WERI-Rb-1 (cell line): ENCODE results near the gene MESP1.

ENCODE experiments used
- DNase-seq: peaks from one replicate; pipeline ENCODE4 v3.0.0-alpha.2; 2020
- H3K27ac ChIP-seq: fragments of 250-450 bp; sonication (Bioruptor Pico); 2 replicates; pipeline ENCODE4 v1.5.1; 2020; ENCODE audit warnings: mild to moderate bottlenecking, moderate library complexity
- H3K27me3 ChIP-seq: fragments of 250-450 bp; sonication (Bioruptor Pico); 2 replicates; pipeline ENCODE4 v1.5.1; 2021; ENCODE audit warnings: mild to moderate bottlenecking, low read depth, moderate library complexity; ENCODE audit not compliant: insufficient read depth, severe bottlenecking
- H3K36me3 ChIP-seq: fragments of 250-450 bp; sonication (Bioruptor Pico); 2 replicates; pipeline ENCODE4 v1.5.1; 2020; ENCODE audit warnings: mild to moderate bottlenecking, moderate library complexity
- H3K4me3 ChIP-seq: 2 replicates; pipeline ENCODE4 v1.5.1; 2011; ENCODE audit warnings: low read depth, mild to moderate bottlenecking, control low read depth, low read length
- H3K9me3 ChIP-seq: fragments of 250-450 bp; sonication (Bioruptor Pico); 2 replicates; pipeline ENCODE4 v1.5.1; 2021; ENCODE audit warnings: mild to moderate bottlenecking, moderate library complexity; ENCODE audit not compliant: severe bottlenecking
- CTCF ChIP-seq: IDR thresholded peaks from 2 replicates; pipeline ENCODE4 v1.5.1; 2011; ENCODE audit warnings: low read depth, mild to moderate bottlenecking, control low read depth, inconsistent platforms, low read length

Gene MESP1

GRCh38 chr15:89777073-89777751 is 26.2 kb upstream of the MESP1 start:
- no peak for TF ChIP-seq CTCF
- Histone ChIP-seq H3K36me3 (no peaks in the 10 kb centered on the region), H3K4me3 (no peak overlapping the region), H3K27ac (no peak overlapping the region), H3K27me3 (no peaks in the 10 kb centered on the region), H3K9me3 (no peaks in the 10 kb centered on the region)
- DNase-seq = no peak

GRCh38 chr15:89776274-89777072 is 25.4 kb upstream of the MESP1 start, which contains the start of gene MESP2:
Gene MESP2 (plus strand): TSS chr15:89776332. CDS start chr15:89776358, 26 bp downstream.
- Histone ChIP-seq H3K4me3 (no peak within 1 kb of the TSS), H3K27ac (no peak within 1 kb of the TSS)

GRCh38 chr15:89775815-89776214 is 24.8 kb upstream of the MESP1 start:
- no peaks in the 10 kb centered on the region for H3K27me3 ChIP-seq
- H3K36me3 ChIP-seq = no peaks in the 10 kb centered on the region
- no peak for TF ChIP-seq CTCF
- no peak overlapping the region for H3K4me3 ChIP-seq
- no peaks in the 10 kb centered on the region for H3K9me3 ChIP-seq
- no peak for DNase-seq
- no peak overlapping the region for H3K27ac ChIP-seq

More at GRCh38 chr15:89776274-89777072, 25.4 kb upstream of the MESP1 start, which contains the start of gene MESP2:
- DNase-seq = no peak
- H3K9me3 ChIP-seq = no peaks in the 10 kb centered on the region
- H3K27me3 ChIP-seq = no peaks in the 10 kb centered on the region
- no peak for TF ChIP-seq CTCF
- H3K36me3 ChIP-seq = no peaks in the 10 kb centered on the region

GRCh38 chr15:89774492-89774891 is 23.4 kb upstream of the MESP1 start:
- no peak for DNase-seq
- H3K27ac ChIP-seq = no peak overlapping the region
- no peaks in the 10 kb centered on the region for H3K27me3 ChIP-seq
- no peaks in the 10 kb centered on the region for H3K9me3 ChIP-seq
- no peaks in the 10 kb centered on the region for H3K36me3 ChIP-seq
- no peak for TF ChIP-seq CTCF
- H3K4me3 ChIP-seq = no peak overlapping the region

- no peak overlapping the region for H3K27ac ChIP-seq
- TF ChIP-seq CTCF = 0 out of 2 replicates have a peak, but pooled peaks have one; percentile 12
- no peaks in the 10 kb centered on the region for H3K27me3 ChIP-seq
- no peaks in the 10 kb centered on the region for H3K36me3 ChIP-seq
- no peak overlapping the region for H3K4me3 ChIP-seq
- no peak for DNase-seq
- H3K9me3 ChIP-seq = no peaks in the 10 kb centered on the region
Measured at GRCh38 chr15:89772932-89773583, 22.0 kb upstream of the MESP1 start.
